GM12873 (cell line): ENCODE data around the gene TRIM21.

Experiments used
- TF ChIP-seq, protein P1 (sequence below): IDR thresholded peaks from 2 replicates; pipeline ENCODE4 v1.5.1; 2012; ENCODE audit warnings: low read depth, mild to moderate bottlenecking, moderate library complexity, low read length, control low read depth; ENCODE audit not compliant: insufficient read depth; ENCODE audit errors: missing control alignments

The TRIM21 gene

GRCh38 chr11:4368286-4368685 is 25.2 kb downstream of the TRIM21 start, which contains the start of gene OR52B4:
TSS of gene OR52B4 (minus strand) at chr11:4368386. CDS start at chr11:4368295, 91 bp downstream.
- TF ChIP-seq, protein P1, sequence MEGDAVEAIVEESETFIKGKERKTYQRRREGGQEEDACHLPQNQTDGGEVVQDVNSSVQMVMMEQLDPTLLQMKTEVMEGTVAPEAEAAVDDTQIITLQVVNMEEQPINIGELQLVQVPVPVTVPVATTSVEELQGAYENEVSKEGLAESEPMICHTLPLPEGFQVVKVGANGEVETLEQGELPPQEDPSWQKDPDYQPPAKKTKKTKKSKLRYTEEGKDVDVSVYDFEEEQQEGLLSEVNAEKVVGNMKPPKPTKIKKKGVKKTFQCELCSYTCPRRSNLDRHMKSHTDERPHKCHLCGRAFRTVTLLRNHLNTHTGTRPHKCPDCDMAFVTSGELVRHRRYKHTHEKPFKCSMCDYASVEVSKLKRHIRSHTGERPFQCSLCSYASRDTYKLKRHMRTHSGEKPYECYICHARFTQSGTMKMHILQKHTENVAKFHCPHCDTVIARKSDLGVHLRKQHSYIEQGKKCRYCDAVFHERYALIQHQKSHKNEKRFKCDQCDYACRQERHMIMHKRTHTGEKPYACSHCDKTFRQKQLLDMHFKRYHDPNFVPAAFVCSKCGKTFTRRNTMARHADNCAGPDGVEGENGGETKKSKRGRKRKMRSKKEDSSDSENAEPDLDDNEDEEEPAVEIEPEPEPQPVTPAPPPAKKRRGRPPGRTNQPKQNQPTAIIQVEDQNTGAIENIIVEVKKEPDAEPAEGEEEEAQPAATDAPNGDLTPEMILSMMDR, result no peak
